Neural progenitor cell (in vitro differentiated cells): ENCODE measurements around the gene MORC2. TPM values are rescaled to one million over a fixed set of nuclear protein-coding genes. Genes with fewer than 3 reads are reported as not detected.

Experiments used
- DNase-seq: peaks from one replicate; pipeline ENCODE4 v3.0.0-alpha.2; 2016; ENCODE audit warnings: low spot score
- H2AFZ ChIP-seq: fragments of 200-600 bp; sonication (generic); replicated peaks from 2 replicates; pipeline ENCODE4 v1.6.1; 2016; ENCODE audit warnings: antibody characterized with exemption
- H3F3A ChIP-seq: fragments of 200-600 bp; sonication (generic); 2 replicates; pipeline ENCODE4 v1.6.1; 2016; ENCODE audit warnings: antibody characterized with exemption, low read depth
- H3K27ac ChIP-seq: fragments of 200-600 bp; sonication (generic); 2 replicates; pipeline ENCODE4 v1.5.1; 2016; ENCODE audit warnings: mild to moderate bottlenecking
- H3K27me3 ChIP-seq: fragments of 200-600 bp; sonication (generic); 2 replicates; pipeline ENCODE4 v1.6.1; 2016; ENCODE audit warnings: mild to moderate bottlenecking, moderate library complexity
- H3K36me3 ChIP-seq: fragments of 200-600 bp; sonication (generic); 2 replicates; pipeline ENCODE4 v1.5.1; 2016
- H3K4me1 ChIP-seq: fragments of 200-600 bp; sonication (generic); 2 replicates; pipeline ENCODE4 v1.6.1; 2016; ENCODE audit warnings: mixed run types
- H3K4me2 ChIP-seq: fragments of 200-600 bp; sonication (generic); 2 replicates; pipeline ENCODE4 v1.6.1; 2016
- H3K4me3 ChIP-seq: fragments of 200-600 bp; sonication (generic); 2 replicates; pipeline ENCODE4 v1.5.1; 2016
- H3K79me2 ChIP-seq: fragments of 200-600 bp; sonication (generic); 2 replicates; pipeline ENCODE4 v1.6.1; 2016; ENCODE audit warnings: low read depth
- H3K9ac ChIP-seq: fragments of 200-600 bp; sonication (generic); 2 replicates; pipeline ENCODE4 v1.6.1; 2016
- H3K9me3 ChIP-seq: fragments of 200-600 bp; sonication (generic); 2 replicates; pipeline ENCODE4 v1.5.1; 2016; ENCODE audit warnings: low read depth
- H4K20me1 ChIP-seq: fragments of 200-600 bp; sonication (generic); 2 replicates; pipeline ENCODE4 v1.6.1; 2016; ENCODE audit warnings: low read depth
- H3K27ac Mint-ChIP-seq: 3 replicates; pipeline ENCODE4 v1.8.0; 2021; ENCODE audit warnings: mixed read lengths
- H3K27me3 Mint-ChIP-seq: 2 replicates; pipeline ENCODE4 v1.8.0; 2022; ENCODE audit warnings: low read depth, mild to moderate bottlenecking, inconsistent platforms, moderate library complexity, mixed read lengths; ENCODE audit not compliant: insufficient read depth
- H3K36me3 Mint-ChIP-seq: 3 replicates; pipeline ENCODE4 v1.8.0; 2021; ENCODE audit warnings: mixed read lengths
- H3K4me1 Mint-ChIP-seq: 3 replicates; pipeline ENCODE4 v1.8.0; 2021; ENCODE audit warnings: mixed read lengths
- H3K4me3 Mint-ChIP-seq: 3 replicates; pipeline ENCODE4 v1.8.0; 2021; ENCODE audit warnings: mild to moderate bottlenecking, moderate library complexity, mixed read lengths
- H3K9me3 Mint-ChIP-seq: 3 replicates; pipeline ENCODE4 v1.8.0; 2020; ENCODE audit warnings: mixed read lengths
- EZH2 ChIP-seq: fragments of 200-600 bp; sonication (generic); IDR thresholded peaks from 2 replicates; pipeline ENCODE4 v1.6.1; 2017; ENCODE audit warnings: antibody characterized with exemption, mild to moderate bottlenecking, moderate library complexity
- EZH2phosphoT487 ChIP-seq: fragments of 200-600 bp; sonication (generic); IDR thresholded peaks from 2 replicates; pipeline ENCODE4 v1.6.1; 2017; ENCODE audit warnings: antibody characterized with exemption
- total RNA-seq: library from RNA; depleted of rRNA; stranded (reverse); fragments of >200 nt; gene quantifications from 2 replicates; pipeline ENCODE4 v1.2.3, GENCODE V29; 2015; ENCODE audit warnings: low replicate concordance
- TF ChIP-seq, protein P1 (sequence below): fragments of 200-600 bp; sonication (generic); IDR thresholded peaks from 2 replicates; pipeline ENCODE4 v1.5.1; 2017; ENCODE audit warnings: antibody characterized with exemption, mild to moderate bottlenecking

Gene MORC2
- total RNA-seq, 1 donor from 2014 or later = 29.8 TPM

DNA sequence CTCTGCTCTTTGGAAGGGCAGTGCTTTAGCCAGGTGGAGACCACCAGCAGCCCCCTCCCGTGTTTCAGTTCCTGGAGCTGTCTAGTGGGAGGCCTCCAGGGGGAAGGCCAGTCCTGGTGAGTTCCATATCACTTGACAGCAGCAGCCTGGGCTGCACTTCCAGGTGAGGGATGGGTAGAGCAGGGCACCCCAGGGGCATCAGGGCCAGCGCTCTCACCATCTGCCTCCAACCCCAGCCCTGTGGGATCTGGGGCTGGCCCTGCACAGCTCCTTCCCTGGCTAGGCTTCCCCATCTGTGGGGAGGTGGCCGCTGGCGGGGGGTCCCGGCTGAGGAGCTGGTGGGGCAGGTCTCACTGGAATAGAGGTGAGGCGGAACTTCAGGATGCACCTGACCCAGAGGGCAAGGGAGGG is 60.5 kb downstream of the MORC2 start:
- H4K20me1 ChIP-seq = no peaks in the 10 kb centered on the region
- no peak overlapping the region for H2AFZ ChIP-seq
- no peak overlapping the region for H3K27ac ChIP-seq
- H3K27ac Mint-ChIP-seq = no peak overlapping the region
- no peak overlapping the region for H3K4me3 ChIP-seq
- peaks cover 4% of the 10 kb centered on the region for H3K27me3 Mint-ChIP-seq
- TF ChIP-seq, protein P1, sequence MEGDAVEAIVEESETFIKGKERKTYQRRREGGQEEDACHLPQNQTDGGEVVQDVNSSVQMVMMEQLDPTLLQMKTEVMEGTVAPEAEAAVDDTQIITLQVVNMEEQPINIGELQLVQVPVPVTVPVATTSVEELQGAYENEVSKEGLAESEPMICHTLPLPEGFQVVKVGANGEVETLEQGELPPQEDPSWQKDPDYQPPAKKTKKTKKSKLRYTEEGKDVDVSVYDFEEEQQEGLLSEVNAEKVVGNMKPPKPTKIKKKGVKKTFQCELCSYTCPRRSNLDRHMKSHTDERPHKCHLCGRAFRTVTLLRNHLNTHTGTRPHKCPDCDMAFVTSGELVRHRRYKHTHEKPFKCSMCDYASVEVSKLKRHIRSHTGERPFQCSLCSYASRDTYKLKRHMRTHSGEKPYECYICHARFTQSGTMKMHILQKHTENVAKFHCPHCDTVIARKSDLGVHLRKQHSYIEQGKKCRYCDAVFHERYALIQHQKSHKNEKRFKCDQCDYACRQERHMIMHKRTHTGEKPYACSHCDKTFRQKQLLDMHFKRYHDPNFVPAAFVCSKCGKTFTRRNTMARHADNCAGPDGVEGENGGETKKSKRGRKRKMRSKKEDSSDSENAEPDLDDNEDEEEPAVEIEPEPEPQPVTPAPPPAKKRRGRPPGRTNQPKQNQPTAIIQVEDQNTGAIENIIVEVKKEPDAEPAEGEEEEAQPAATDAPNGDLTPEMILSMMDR = no peak
- no peak for TF ChIP-seq EZH2
- no peak for TF ChIP-seq EZH2phosphoT487
- no peaks in the 10 kb centered on the region for H3K9me3 Mint-ChIP-seq
- H3K4me1 Mint-ChIP-seq = no peaks in the 10 kb centered on the region
- H3K4me3 Mint-ChIP-seq = no peak overlapping the region
- no peaks in the 10 kb centered on the region for H3K36me3 ChIP-seq
- no peaks in the 10 kb centered on the region for H3F3A ChIP-seq
- no peak for DNase-seq
- peaks cover 1% of the 10 kb centered on the region for H3K36me3 Mint-ChIP-seq
- H3K27me3 ChIP-seq = no peaks in the 10 kb centered on the region
- no peak overlapping the region for H3K9ac ChIP-seq
- H3K9me3 ChIP-seq = peaks cover 7% of the 10 kb centered on the region
- H3K79me2 ChIP-seq = no peaks in the 10 kb centered on the region
- no peaks in the 10 kb centered on the region for H3K4me1 ChIP-seq
- no peak overlapping the region for H3K4me2 ChIP-seq

DNA sequence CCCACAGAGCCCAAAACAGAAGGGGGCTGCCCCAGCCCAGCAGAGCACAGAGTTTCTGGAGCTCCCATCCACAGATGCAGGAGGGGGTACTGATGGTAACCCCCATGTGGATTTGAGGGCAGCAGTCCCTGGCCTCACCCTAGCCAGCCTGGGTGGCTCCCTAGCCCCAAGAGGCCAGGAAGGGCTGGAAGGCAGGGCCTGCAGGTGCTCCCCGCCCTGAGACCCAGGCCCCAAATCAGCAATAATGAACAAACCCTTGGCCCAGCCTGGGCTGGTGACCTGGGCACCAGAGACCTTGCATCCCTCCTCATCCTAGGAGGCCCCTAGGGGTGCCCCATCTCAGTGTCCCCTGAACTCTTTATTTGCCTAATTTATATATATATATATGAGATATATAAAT is 61.6 kb downstream of the MORC2 start:
- Histone ChIP-seq H3K36me3 (no peaks in the 10 kb centered on the region), H3K4me2 (no peak overlapping the region), H4K20me1 (no peaks in the 10 kb centered on the region), H3K4me1 (no peaks in the 10 kb centered on the region), H3K79me2 (no peaks in the 10 kb centered on the region), H3K9ac (no peak overlapping the region), H3K4me3 (no peak overlapping the region), H3K27me3 (no peaks in the 10 kb centered on the region), H2AFZ (no peak overlapping the region), H3K9me3 (no peaks in the 10 kb centered on the region), H3K27ac (no peak overlapping the region), H3F3A (no peaks in the 10 kb centered on the region)
- no peak overlapping the region for H3K27ac Mint-ChIP-seq
- peaks cover 4% of the 10 kb centered on the region for H3K27me3 Mint-ChIP-seq
- DNase-seq = no peak
- TF ChIP-seq, protein P1 = no peak
- TF ChIP-seq EZH2 (no peak), EZH2phosphoT487 (no peak)
- H3K9me3 Mint-ChIP-seq = no peaks in the 10 kb centered on the region
- H3K36me3 Mint-ChIP-seq = peaks cover 6% of the 10 kb centered on the region
- H3K4me3 Mint-ChIP-seq = no peak overlapping the region
- no peaks in the 10 kb centered on the region for H3K4me1 Mint-ChIP-seq

DNA sequence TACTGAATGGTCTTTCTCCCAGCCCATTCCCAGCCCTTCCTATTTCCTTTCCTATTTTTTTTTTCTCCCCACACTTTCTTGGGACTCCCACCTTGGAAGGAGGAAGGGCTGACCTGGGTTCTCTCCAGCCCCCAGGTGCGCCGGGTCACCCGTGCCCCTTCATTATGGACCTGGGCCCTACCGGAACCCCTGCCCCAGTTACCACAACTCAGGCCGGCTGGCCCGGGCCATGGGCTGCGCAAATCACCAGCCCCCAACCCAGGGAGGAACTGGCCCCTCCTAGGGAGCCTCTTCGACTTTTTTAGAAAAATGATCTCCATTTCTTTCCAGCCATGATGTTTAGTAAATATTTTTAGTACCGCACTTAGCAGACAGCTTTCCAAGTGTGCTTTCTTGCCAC is 62.2 kb downstream of the MORC2 start:
- Histone ChIP-seq H3K4me3 (no peak overlapping the region), H3K36me3 (no peaks in the 10 kb centered on the region), H3K4me1 (no peaks in the 10 kb centered on the region), H3K9me3 (no peaks in the 10 kb centered on the region), H3K27me3 (no peaks in the 10 kb centered on the region), H3F3A (no peaks in the 10 kb centered on the region), H3K27ac (no peak overlapping the region), H2AFZ (no peak overlapping the region), H3K9ac (no peak overlapping the region), H3K79me2 (no peaks in the 10 kb centered on the region), H3K4me2 (no peak overlapping the region), H4K20me1 (no peaks in the 10 kb centered on the region)
- TF ChIP-seq, protein P1 = no peak
- TF ChIP-seq EZH2phosphoT487 (no peak), EZH2 (no peak)
- H3K27ac Mint-ChIP-seq = no peak overlapping the region
- no peaks in the 10 kb centered on the region for H3K9me3 Mint-ChIP-seq
- no peaks in the 10 kb centered on the region for H3K4me1 Mint-ChIP-seq
- no peak for DNase-seq
- H3K27me3 Mint-ChIP-seq = peaks cover 4% of the 10 kb centered on the region
- peaks cover 7% of the 10 kb centered on the region for H3K36me3 Mint-ChIP-seq
- H3K4me3 Mint-ChIP-seq = no peak overlapping the region
